T-cell (primary cell): Measurements from ENCODE around the gene HSD11B2. TPM values are rescaled to one million over a fixed set of nuclear protein-coding genes. Genes with fewer than 3 reads are reported as not detected.

Source experiments
- ATAC-seq, 4 experiments: fragments of 200-7000 bp in 3 of 4; fragments of 150-1000 bp in 1 of 4; cut with Tn5 transposase; replicated peaks in 1 of 4; 1 replicate in 3 of 4; 2 replicates in 1 of 4; pipeline ENCODE4 v1.10.0; 2021; ENCODE audit warnings: moderate library complexity in 3 of 4, mild to moderate bottlenecking in 2 of 4, moderate number of reproducible peaks in 1 of 4
- CTCF ChIA-PET, 2 donors: fragments of 300-600 bp; sonication (Branson Sonifier 250); formaldehyde crosslinking; loops; one replicate each; lab custom pipeline; 2022; ENCODE audit warnings: antibody characterized with exemption in 2 of 2; lab: Charles Lee
- POLR2A ChIA-PET, 2 donors: fragments of 300-600 bp; sonication (Branson Sonifier 250); formaldehyde crosslinking; loops; one replicate each; lab custom pipeline; 2022; ENCODE audit warnings: antibody characterized with exemption in 2 of 2; lab: Charles Lee
- DNase-seq, 35 experiments: peaks; one replicate each; pipeline versions ENCODE4 v3.0.0 to v3.0.0-alpha.2; 2013 to 2023
- H3K27ac ChIP-seq: one replicate; pipeline ENCODE4 v1.5.1; 2013; ENCODE audit warnings: low read length
- H3K27me3 ChIP-seq, 2 experiments: replicated peaks in 1 of 2; 1 replicate in 1 of 2; 2 replicates in 1 of 2; pipeline versions ENCODE4 v1.6.1 to v1.7.0; 2013; ENCODE audit warnings: low read length in 1 of 2, mixed read lengths in 1 of 2; ENCODE audit not compliant: control insufficient read depth in 2 of 2, insufficient read depth in 2 of 2; ENCODE audit errors: extremely low read depth in 1 of 2
- H3K36me3 ChIP-seq, 2 donors: 1 replicate in 1 of 2; 2 replicates in 1 of 2; pipeline versions ENCODE4 v1.6.1 to v1.7.0; 2013; ENCODE audit warnings: low read length in 1 of 2; ENCODE audit not compliant: control insufficient read depth in 2 of 2, insufficient read depth in 1 of 2; ENCODE audit errors: extremely low read depth in 1 of 2
- H3K4me1 ChIP-seq, 2 experiments: 1 replicate in 1 of 2; 2 replicates in 1 of 2; pipeline versions ENCODE4 v1.6.1 to v1.7.0; 2013; ENCODE audit warnings: low read length in 2 of 2, mixed read lengths in 1 of 2; ENCODE audit not compliant: insufficient read depth in 2 of 2, control insufficient read depth in 1 of 2; ENCODE audit errors: extremely low read depth in 1 of 2
- H3K4me3 ChIP-seq, 2 donors: 1 replicate in 1 of 2; 2 replicates in 1 of 2; pipeline versions ENCODE4 v1.5.1 to v1.7.0; 2013; ENCODE audit warnings: mild to moderate bottlenecking in 2 of 2, low read length in 1 of 2, moderate library complexity in 1 of 2; ENCODE audit not compliant: control insufficient read depth in 1 of 2; ENCODE audit errors: extremely low read depth in 1 of 2
- H3K9me3 ChIP-seq: 2 replicates; pipeline ENCODE4 v1.7.0; 2013
- H3K27ac Mint-ChIP-seq, 2 donors: one replicate each; pipeline ENCODE4 v1.8.0; 2020 to 2021; ENCODE audit warnings: mild to moderate bottlenecking in 2 of 2, mixed read lengths in 2 of 2
- H3K27me3 Mint-ChIP-seq, 2 donors: one replicate each; pipeline ENCODE4 v1.8.0; 2021 to 2022; ENCODE audit warnings: mixed read lengths in 2 of 2
- H3K36me3 Mint-ChIP-seq: one replicate; pipeline ENCODE4 v1.8.0; 2021; ENCODE audit warnings: mixed read lengths
- H3K4me1 Mint-ChIP-seq, 3 donors: one replicate each; pipeline ENCODE4 v1.8.0; 2020 to 2022; ENCODE audit warnings: mixed read lengths in 3 of 3, mild to moderate bottlenecking in 1 of 3
- H3K4me3 Mint-ChIP-seq, 3 donors: one replicate each; pipeline ENCODE4 v1.8.0; 2020 to 2022; ENCODE audit warnings: mild to moderate bottlenecking in 3 of 3, mixed read lengths in 3 of 3, moderate library complexity in 3 of 3
- H3K9me3 Mint-ChIP-seq, 3 donors: one replicate each; pipeline ENCODE4 v1.8.0; 2020 to 2022; ENCODE audit warnings: mixed read lengths in 3 of 3
- WGBS: methylation state at CpG from one replicate; pipeline ENCODE4 v1.1.5; 2013; ENCODE audit warnings: missing lambda C conversion rate; ENCODE audit not compliant: insufficient coverage; 5-methylcytosine and 5-hydroxymethylcytosine counted together
- total RNA-seq, 35 experiments: library from RNA in 6 of 35; stranded (reverse) in 6 of 35; fragments of 120-200 nt in 1 of 35; gene quantifications; one replicate each; pipeline versions ENCODE4 v1.2.1 to v1.2.4 and lab custom pipeline; 2013 to 2026

HSD11B2 gene
- total RNA-seq, 5 donors from 2014 or later (not counting 1 experiment from before 2014, with no cell fraction given), result 0.20 to 0.32 (median 0.29) TPM; not detected in 2

- H3K27ac Mint-ChIP-seq, result no peak overlapping the region
- DNase-seq (no peak), ATAC-seq (no peak)
- peaks cover 48 to 64% (median 56%) of the 10 kb centered on the region in 3 donors for H3K4me1 Mint-ChIP-seq
- ChIA-PET POLR2A (no interaction called here), CTCF (no interaction called here)
- Histone ChIP-seq H3K27me3 (no peaks in the 10 kb centered on the region), H3K36me3 (no peaks in the 10 kb centered on the region), H3K4me3 (no peak overlapping the region), H3K9me3 (no peaks in the 10 kb centered on the region), H3K27ac (no peak overlapping the region), H3K4me1 (peaks cover 0 to 30% of the 10 kb centered on the region in 2 experiments)
- no peak overlapping the region for H3K4me3 Mint-ChIP-seq
- H3K36me3 Mint-ChIP-seq, result peaks cover 4% of the 10 kb centered on the region
- WGBS, result 93% methylated on average over 3 of the region's 5 CpGs
- H3K27me3 Mint-ChIP-seq, result no peaks in the 10 kb centered on the region
- H3K9me3 Mint-ChIP-seq, result no peaks in the 10 kb centered on the region
Measured at GRCh38 chr16:67468731-67469130, 37.8 kb downstream of the HSD11B2 start.

- Histone ChIP-seq H3K4me1 (peaks cover 0 to 25% of the 10 kb centered on the region in 2 experiments), H3K27ac (no peak overlapping the region), H3K27me3 (no peaks in the 10 kb centered on the region), H3K9me3 (no peaks in the 10 kb centered on the region), H3K4me3 (no peak overlapping the region), H3K36me3 (peaks cover 0 to 8% of the 10 kb centered on the region in 2 donors)
- WGBS, result 98% methylated on average over 7 of the region's 7 CpGs
- POLR2A ChIA-PET, result interaction anchor here in 1 of 2 donors (0.7 kb wide), 1 partner anchor 201 kb away, joined by 3 read pairs; no protein-coding TSS in a partner anchor
- Mint-ChIP-seq H3K4me3 (no peak overlapping the region), H3K27ac (no peak overlapping the region), H3K36me3 (peaks cover 12% of the 10 kb centered on the region), H3K4me1 (peaks cover 62 to 78% (median 63%) of the 10 kb centered on the region in 3 donors), H3K9me3 (no peaks in the 10 kb centered on the region), H3K27me3 (no peaks in the 10 kb centered on the region)
- CTCF ChIA-PET, result no interaction called here
- ATAC-seq, result no peak
- no peak for DNase-seq
Measured at GRCh38 chr16:67470359-67470758, 39.4 kb downstream of the HSD11B2 start.

GRCh38 chr16:67471758-67472384, 41.0 kb downstream of the HSD11B2 start:
- no peak overlapping the region for H3K27ac ChIP-seq
- WGBS, result 75% methylated on average over 5 of the region's 6 CpGs
- peaks cover 0 to 17% of the 10 kb centered on the region in 2 experiments for H3K4me1 ChIP-seq
- peaks cover 14% of the 10 kb centered on the region for H3K36me3 Mint-ChIP-seq
- H3K4me1 Mint-ChIP-seq, result peaks cover 56 to 67% (median 59%) of the 10 kb centered on the region in 3 donors
- ChIA-PET CTCF (interaction anchor here in 1 of 2 donors (0.7 kb wide), 1 partner anchor 1782 kb away, joined by 3 read pairs; no protein-coding TSS in a partner anchor), POLR2A (no interaction called here)
- no peak overlapping the region for H3K27ac Mint-ChIP-seq
- DNase-seq (no peak), ATAC-seq (no peak)
- no peaks in the 10 kb centered on the region for H3K9me3 ChIP-seq
- H3K27me3 ChIP-seq, result no peaks in the 10 kb centered on the region
- H3K36me3 ChIP-seq, result peaks cover 0 to 9% of the 10 kb centered on the region in 2 donors
- no peak overlapping the region for H3K4me3 Mint-ChIP-seq
- H3K27me3 Mint-ChIP-seq, result no peaks in the 10 kb centered on the region
- H3K9me3 Mint-ChIP-seq, result no peaks in the 10 kb centered on the region
- no peak overlapping the region for H3K4me3 ChIP-seq

DNA sequence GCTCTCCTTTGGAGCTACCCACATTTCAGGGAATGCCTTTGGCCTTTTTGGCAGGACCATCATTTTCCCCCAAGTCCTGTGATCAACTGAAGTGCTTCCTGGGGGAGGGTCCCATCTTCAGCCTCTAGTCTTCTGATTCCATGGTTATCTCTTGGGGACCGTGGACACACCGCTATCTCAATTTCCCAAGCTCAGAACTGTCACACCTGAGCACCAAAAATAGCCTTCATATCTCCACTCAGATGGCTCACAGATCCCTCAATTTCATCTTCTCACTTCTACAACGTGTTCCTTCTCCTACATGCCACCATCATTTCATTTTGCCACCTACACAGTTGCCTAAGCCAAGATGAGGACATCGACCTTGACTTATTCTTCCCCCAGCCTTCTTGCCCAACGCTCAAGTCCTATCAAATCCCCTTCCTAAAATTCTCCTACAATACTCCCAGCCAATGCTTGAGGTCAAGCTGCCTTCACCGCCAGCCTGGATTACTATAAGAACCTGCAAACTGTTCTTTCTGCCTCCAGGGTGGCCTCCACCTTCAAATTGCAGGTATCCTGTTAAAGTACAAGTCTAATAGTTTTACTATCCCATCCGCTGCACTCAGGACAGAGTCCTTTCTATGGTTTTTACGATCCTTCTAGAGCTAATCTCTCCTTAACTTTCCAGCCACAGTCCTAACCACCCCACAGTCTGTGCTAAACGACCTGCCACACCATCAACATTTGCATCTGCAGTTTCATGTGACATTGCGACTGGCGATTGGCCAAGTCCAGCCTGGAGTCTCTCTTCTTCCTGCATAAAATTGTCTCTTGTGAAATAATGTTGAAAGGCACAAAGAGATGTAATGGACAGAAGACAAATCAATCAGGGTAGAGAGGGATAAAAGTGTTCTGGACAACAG, 43.9 kb downstream of the HSD11B2 start:
- no peak overlapping the region for H3K27ac Mint-ChIP-seq
- no peak overlapping the region for H3K4me3 Mint-ChIP-seq
- Histone ChIP-seq H3K9me3 (no peaks in the 10 kb centered on the region), H3K36me3 (peaks cover 0 to 9% of the 10 kb centered on the region in 2 donors), H3K27ac (no peak overlapping the region), H3K4me3 (no peak overlapping the region), H3K27me3 (no peaks in the 10 kb centered on the region), H3K4me1 (peaks cover 0 to 32% of the 10 kb centered on the region in 2 experiments)
- no peaks in the 10 kb centered on the region for H3K9me3 Mint-ChIP-seq
- H3K36me3 Mint-ChIP-seq, result peaks cover 14% of the 10 kb centered on the region
- 93% methylated on average over 8 of the region's 11 CpGs for WGBS
- ChIA-PET CTCF (interaction anchor here (0.6 to 1.2 kb wide), 2 partner anchors 11 to 27 kb away, joined by 4 to 5 read pairs; no protein-coding TSS in a partner anchor), POLR2A (no interaction called here)
- no peaks in the 10 kb centered on the region for H3K27me3 Mint-ChIP-seq
- DNase-seq (no peak), ATAC-seq (no peak)
- peaks cover 68 to 74% (median 71%) of the 10 kb centered on the region in 3 donors for H3K4me1 Mint-ChIP-seq

DNA sequence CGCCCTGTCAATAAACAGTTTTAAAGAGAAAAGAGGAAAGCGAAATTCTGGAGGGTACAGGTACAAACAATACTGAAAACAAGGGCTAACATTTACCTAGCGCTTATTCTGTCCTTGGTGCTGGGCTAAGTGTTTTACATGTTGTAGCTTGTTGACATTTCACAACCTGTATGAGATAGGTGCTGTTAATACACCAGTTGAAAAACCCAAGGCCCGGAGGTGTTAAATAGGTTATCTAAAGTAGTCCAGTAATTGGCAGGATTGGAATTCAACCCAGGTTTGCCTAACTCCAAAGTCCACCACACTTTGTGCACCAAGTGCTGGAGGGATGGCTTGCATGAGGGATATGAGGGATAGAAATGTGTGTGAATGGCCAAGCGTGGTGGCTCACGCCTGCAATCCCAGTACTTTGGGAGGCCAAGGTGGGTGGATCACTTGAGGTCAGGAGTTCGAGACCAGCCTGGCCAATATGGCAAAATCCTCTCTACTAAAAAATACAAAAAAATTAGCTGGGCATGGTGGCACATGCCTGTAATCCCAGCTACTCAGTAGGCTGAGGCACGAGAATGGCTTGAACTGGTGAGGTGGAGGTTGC, 47.1 kb downstream of the HSD11B2 start:
- Histone ChIP-seq H3K36me3 (peaks cover 0 to 9% of the 10 kb centered on the region in 2 donors), H3K27me3 (no peaks in the 10 kb centered on the region), H3K27ac (no peak overlapping the region), H3K9me3 (no peaks in the 10 kb centered on the region), H3K4me3 (no peak overlapping the region), H3K4me1 (peaks cover 5 to 45% of the 10 kb centered on the region in 2 experiments)
- DNase-seq, result no peak
- WGBS, result 82% methylated on average over 2 of the region's 8 CpGs
- POLR2A ChIA-PET, result interaction anchor here in 1 of 2 donors (0.5 to 0.7 kb wide), 2 partner anchors 123 to 208 kb away, joined by 5 read pairs; no protein-coding TSS in a partner anchor
- no peak overlapping the region for H3K27ac Mint-ChIP-seq
- peaks cover 11% of the 10 kb centered on the region for H3K36me3 Mint-ChIP-seq
- no peaks in the 10 kb centered on the region for H3K9me3 Mint-ChIP-seq
- H3K4me3 Mint-ChIP-seq, result peak overlapping the region; percentile 18 to 93 (median 22)
- ATAC-seq, result no peak
- H3K27me3 Mint-ChIP-seq, result no peaks in the 10 kb centered on the region
- CTCF ChIA-PET, result interaction anchor here in 1 of 2 donors (1.3 kb wide), 1 partner anchor 43 kb away, joined by 7 read pairs; no protein-coding TSS in a partner anchor
- peaks cover 63 to 73% (median 69%) of the 10 kb centered on the region in 3 donors for H3K4me1 Mint-ChIP-seq
